Measurements from ENCODE around the gene PARD6G. TPM values are rescaled to one million over a fixed set of nuclear protein-coding genes. Genes with fewer than 3 reads are reported as not detected.

PARD6G gene
- total and polyA plus RNA-seq, 9 of the 15 experiments (the other 6 are each of a cell fraction or from before 2014, with no cell fraction given) = 0.03 to 1.2 (median 0.26) TPM

DNA sequence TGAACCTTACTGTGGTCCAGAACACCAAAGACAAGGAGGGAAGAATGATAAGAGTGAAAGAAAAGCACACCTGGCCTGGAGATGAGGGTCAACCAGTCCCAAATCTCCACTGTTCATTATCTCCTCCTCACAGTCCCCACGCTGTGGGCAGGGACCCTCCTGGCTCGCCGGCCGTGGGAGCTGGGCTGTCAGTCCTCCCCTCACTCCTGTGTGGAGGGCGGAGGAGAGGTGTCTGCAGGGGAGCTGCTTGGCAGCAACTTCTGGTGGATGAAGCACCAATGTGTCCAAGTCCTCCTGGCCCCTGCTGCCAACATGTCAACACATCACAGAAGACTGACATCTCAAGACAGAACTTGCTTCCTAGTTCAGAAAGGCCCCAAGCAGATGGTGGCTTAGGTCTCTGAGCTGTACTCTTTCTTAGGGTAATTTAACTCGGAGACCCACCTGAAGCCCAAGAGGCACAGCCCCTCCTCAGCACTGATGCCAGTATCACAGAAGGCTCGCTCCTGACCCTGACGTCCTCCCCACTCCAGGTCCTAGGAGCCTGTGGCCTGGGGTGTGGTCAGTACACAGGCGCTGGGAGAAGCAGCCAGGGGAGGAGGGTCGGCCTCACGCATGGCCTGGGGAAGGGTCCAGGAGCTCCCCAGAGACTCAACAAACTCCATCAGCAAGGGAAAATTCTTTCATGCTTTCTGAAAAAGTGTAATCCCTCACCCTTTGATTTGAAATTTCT lies 54.5 kb downstream of the PARD6G start:
- intact Hi-C loops (cut with micrococcal nuclease) = no loop called here
- no peak overlapping the region for H3K9ac ChIP-seq (ENCODE audit: insufficient read depth in 1 of 2, low read depth in 2 of 2, low read length in 2 of 2)
- H2AFZ ChIP-seq (ENCODE audit: low read depth, low read length) = no peak overlapping the region
- no TSS peak for BruUV-seq (replicated peaks)
- TF ChIP-seq RB1 (IDR thresholded peaks at IDR 0.05; ENCODE audit: low read depth) (no peak), PYGO2 (tag; IDR thresholded peaks at IDR 0.05) (no peak), NONO (IDR thresholded peaks at IDR 0.05; ENCODE audit: low read depth in 2 of 2, low read length in 1 of 2) (no peak), ZNF232 (CRISPR knock-in tag; IDR thresholded peaks at IDR 0.05) (no peak), ZNF444 (CRISPR knock-in tag; IDR thresholded peaks at IDR 0.05) (no peak), POLR2AphosphoS2 (IDR thresholded peaks at IDR 0.05; ENCODE audit: low read length) (no peak), GATAD2A (IDR thresholded peaks at IDR 0.05) (no peak)
- TF ChIP-seq, protein P1, sequence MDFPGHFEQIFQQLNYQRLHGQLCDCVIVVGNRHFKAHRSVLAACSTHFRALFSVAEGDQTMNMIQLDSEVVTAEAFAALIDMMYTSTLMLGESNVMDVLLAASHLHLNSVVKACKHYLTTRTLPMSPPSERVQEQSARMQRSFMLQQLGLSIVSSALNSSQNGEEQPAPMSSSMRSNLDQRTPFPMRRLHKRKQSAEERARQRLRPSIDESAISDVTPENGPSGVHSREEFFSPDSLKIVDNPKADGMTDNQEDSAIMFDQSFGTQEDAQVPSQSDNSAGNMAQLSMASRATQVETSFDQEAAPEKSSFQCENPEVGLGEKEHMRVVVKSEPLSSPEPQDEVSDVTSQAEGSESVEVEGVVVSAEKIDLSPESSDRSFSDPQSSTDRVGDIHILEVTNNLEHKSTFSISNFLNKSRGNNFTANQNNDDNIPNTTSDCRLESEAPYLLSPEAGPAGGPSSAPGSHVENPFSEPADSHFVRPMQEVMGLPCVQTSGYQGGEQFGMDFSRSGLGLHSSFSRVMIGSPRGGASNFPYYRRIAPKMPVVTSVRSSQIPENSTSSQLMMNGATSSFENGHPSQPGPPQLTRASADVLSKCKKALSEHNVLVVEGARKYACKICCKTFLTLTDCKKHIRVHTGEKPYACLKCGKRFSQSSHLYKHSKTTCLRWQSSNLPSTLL (IDR thresholded peaks at IDR 0.05) = no peak
- ChIA-PET POLR2A (no interaction called here), CTCF (ENCODE audit: low intra/inter-chr PET ratio) (no interaction called here)
- peaks cover 17 to 57% of the 10 kb centered on the region in 2 experiments; a peak in 4 of 5 replicates for H3K27me3 ChIP-seq (ENCODE audit: control insufficient read depth in 2 of 2, insufficient read depth in 2 of 2, low read length in 2 of 2)
- FAIRE-seq (no peak), DNase-seq (ENCODE audit: extremely low read depth in 1 of 4, low spot score in 3 of 4) (no peak), ATAC-seq (no peak)
- H3K4me3 ChIP-seq = no peak overlapping the region
- in situ Hi-C loops (cut with MboI) = no loop called here
- H3K9me3 ChIP-seq (replicated peaks; ENCODE audit: control insufficient read depth, insufficient read depth, low read depth, low read length) = no peaks in the 10 kb centered on the region
- WGBS (ENCODE audit: insufficient coverage, low coverage, missing lambda C conversion rate) = 2% methylated on average over 7 of the region's 11 CpGs
- no peaks in the 10 kb centered on the region for H3K79me2 ChIP-seq (ENCODE audit: control insufficient read depth, insufficient read depth, low read length)
- H3K36me3 ChIP-seq (ENCODE audit: control insufficient read depth, insufficient read depth, low read length) = no peaks in the 10 kb centered on the region
- no peaks in the 10 kb centered on the region for H3K9me1 ChIP-seq (ENCODE audit: control insufficient read depth, insufficient read depth, low read length)
- no peak overlapping the region for H3K27ac ChIP-seq (ENCODE audit: extremely low read depth, low read depth, low read length)
- H3K4me2 ChIP-seq (ENCODE audit: insufficient read depth, low read length) = no peak overlapping the region
- H3K4me1 ChIP-seq (replicated peaks in 1 of 2; ENCODE audit: control insufficient read depth in 2 of 2, insufficient read depth in 2 of 2, low read length in 2 of 2) = no peaks in the 10 kb centered on the region
- H4K20me1 ChIP-seq (replicated peaks; ENCODE audit: control insufficient read depth, insufficient read depth, low read length) = no peaks in the 10 kb centered on the region
